Calu3 (cell line): ENCODE results near the gene TMEM132D. TPM values are rescaled to one million over a fixed set of nuclear protein-coding genes. Genes with fewer than 3 reads are reported as not detected.

ENCODE experiments used
- BruUV-seq: library from RNA; stranded (reverse); fragments of 400-500 nt; replicated peaks from 2 replicates; lab custom pipeline; 2021; lab: Mats Ljungman, UMichigan
- CTCF ChIA-PET: fragments of 300-600 bp; sonication (Branson Sonifier 250); formaldehyde crosslinking; loops from one replicate; lab custom pipeline; 2022; ENCODE audit warnings: antibody characterized with exemption; lab: Charles Lee
- DNase-seq: peaks from one replicate; pipeline ENCODE4 v3.0.0; 2022
- H3K27ac Mint-ChIP-seq: one replicate; pipeline ENCODE4 v1.8.0; 2022; ENCODE audit warnings: mixed read lengths; ENCODE audit not compliant: unreplicated experiment
- H3K27me3 Mint-ChIP-seq: one replicate; pipeline ENCODE4 v1.8.0; 2022; ENCODE audit warnings: mixed read lengths; ENCODE audit not compliant: unreplicated experiment
- H3K36me3 Mint-ChIP-seq: one replicate; pipeline ENCODE4 v1.8.0; 2022; ENCODE audit warnings: mild to moderate bottlenecking, moderate library complexity, mixed read lengths; ENCODE audit not compliant: insufficient read depth, unreplicated experiment
- H3K4me1 Mint-ChIP-seq: one replicate; pipeline ENCODE4 v1.8.0; 2022; ENCODE audit warnings: mild to moderate bottlenecking, low read depth, mixed read lengths; ENCODE audit not compliant: unreplicated experiment
- H3K4me3 Mint-ChIP-seq: one replicate; pipeline ENCODE4 v1.8.0; 2022; ENCODE audit warnings: mild to moderate bottlenecking, low read depth, moderate library complexity, mixed read lengths; ENCODE audit not compliant: unreplicated experiment
- H3K9me3 Mint-ChIP-seq: one replicate; pipeline ENCODE4 v1.8.0; 2022; ENCODE audit warnings: low read depth, mixed read lengths; ENCODE audit not compliant: unreplicated experiment
- CTCF ChIP-seq: fragments of 200-600 bp; IDR thresholded peaks from one replicate; pipeline ENCODE4 v1.8.0; 2022; ENCODE audit warnings: antibody characterized with exemption; ENCODE audit not compliant: unreplicated experiment
- intact Hi-C: fragments of 100-400 bp; cut with micrococcal nuclease; formaldehyde crosslinking; loops from one replicate; pipeline ENCODE4 v1.10.0; 2022; ENCODE audit not compliant: unreplicated experiment
- total RNA-seq: library from RNA; stranded (reverse); gene quantifications from 2 replicates; pipeline ENCODE4 v1.2.3, GENCODE V29; 2022

The TMEM132D gene
- total RNA-seq, 1 experiment from 2014 or later = not detected

DNA sequence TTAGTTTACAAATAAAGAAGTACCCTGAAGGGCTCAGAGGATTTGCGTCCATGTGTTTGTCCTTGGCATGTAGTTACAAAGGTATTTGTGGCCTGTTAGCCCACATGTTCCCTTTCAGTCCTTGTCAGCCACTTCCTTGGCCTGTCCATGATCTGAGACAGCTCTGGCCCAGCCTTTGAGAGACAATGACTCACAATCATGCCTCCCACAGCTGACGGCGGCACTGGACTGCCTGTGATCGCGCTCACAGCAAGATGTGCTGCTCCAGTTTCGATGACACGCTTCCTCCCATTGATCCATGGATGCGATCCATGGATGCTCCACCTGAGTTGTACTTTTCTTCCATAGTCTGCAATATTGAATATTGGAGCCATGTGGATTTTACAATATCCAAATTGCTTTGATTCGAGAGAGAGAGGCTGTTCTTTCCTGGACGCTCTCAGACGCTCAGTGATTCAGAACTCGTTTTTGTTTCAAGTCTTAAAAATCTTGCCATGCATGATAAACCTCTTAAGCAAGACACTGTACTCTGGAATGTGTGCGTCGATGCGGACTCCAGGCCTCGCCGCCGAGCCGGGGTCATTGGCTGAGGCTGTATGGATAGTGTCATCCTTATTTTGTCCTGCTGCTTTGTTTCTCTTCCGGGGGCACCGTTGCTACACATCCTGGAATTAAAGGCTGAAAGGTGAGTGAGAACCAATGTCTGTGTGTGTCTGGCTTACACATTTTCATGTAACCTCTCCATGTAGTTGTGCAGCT is 830.5 kb downstream of the TMEM132D start:
- Mint-ChIP-seq H3K9me3 (peaks cover 22% of the 10 kb centered on the region), H3K27ac (no peak overlapping the region), H3K4me3 (no peak overlapping the region), H3K4me1 (no peaks in the 10 kb centered on the region), H3K36me3 (no peaks in the 10 kb centered on the region), H3K27me3 (no peaks in the 10 kb centered on the region)
- no TSS peak for BruUV-seq
- no peak for DNase-seq
- intact Hi-C loops = no loop called here
- CTCF ChIA-PET = no interaction called here
- TF ChIP-seq CTCF = no peak

DNA sequence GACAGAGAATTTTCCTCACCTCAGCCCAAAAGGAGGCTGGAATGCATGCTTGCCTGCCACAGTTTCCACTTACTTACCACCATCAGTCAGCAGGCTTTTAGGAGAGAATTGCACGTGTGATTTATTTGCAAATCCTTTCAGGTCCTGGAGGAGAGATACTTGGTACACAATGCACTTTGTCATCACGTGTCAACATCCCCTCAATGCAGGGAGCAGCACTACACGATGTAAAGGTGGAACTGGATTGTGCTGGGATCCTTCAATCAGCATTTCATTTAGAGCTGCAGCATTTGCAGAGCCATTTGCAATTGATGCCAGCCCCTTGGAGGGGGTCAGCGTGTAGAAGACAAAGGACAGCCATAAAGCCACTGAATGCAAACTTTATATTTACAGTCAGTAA is 832.5 kb downstream of the TMEM132D start:
- TF ChIP-seq CTCF = no peak
- Mint-ChIP-seq H3K27me3 (no peaks in the 10 kb centered on the region), H3K4me3 (no peak overlapping the region), H3K27ac (no peak overlapping the region), H3K36me3 (no peaks in the 10 kb centered on the region), H3K4me1 (no peaks in the 10 kb centered on the region), H3K9me3 (peaks cover 16% of the 10 kb centered on the region)
- BruUV-seq = no TSS peak
- CTCF ChIA-PET = no interaction called here
- intact Hi-C loops = no loop called here
- no peak for DNase-seq

GRCh38 chr12:129069886-129070285 is 833.9 kb downstream of the TMEM132D start:
- intact Hi-C loops = no loop called here
- no peak overlapping the region for H3K4me3 Mint-ChIP-seq
- H3K36me3 Mint-ChIP-seq = no peaks in the 10 kb centered on the region
- no peaks in the 10 kb centered on the region for H3K4me1 Mint-ChIP-seq
- peaks cover 19% of the 10 kb centered on the region for H3K9me3 Mint-ChIP-seq
- BruUV-seq = no TSS peak
- H3K27ac Mint-ChIP-seq = no peak overlapping the region
- CTCF ChIA-PET = no interaction called here
- DNase-seq = no peak
- no peaks in the 10 kb centered on the region for H3K27me3 Mint-ChIP-seq
- TF ChIP-seq CTCF = no peak

DNA sequence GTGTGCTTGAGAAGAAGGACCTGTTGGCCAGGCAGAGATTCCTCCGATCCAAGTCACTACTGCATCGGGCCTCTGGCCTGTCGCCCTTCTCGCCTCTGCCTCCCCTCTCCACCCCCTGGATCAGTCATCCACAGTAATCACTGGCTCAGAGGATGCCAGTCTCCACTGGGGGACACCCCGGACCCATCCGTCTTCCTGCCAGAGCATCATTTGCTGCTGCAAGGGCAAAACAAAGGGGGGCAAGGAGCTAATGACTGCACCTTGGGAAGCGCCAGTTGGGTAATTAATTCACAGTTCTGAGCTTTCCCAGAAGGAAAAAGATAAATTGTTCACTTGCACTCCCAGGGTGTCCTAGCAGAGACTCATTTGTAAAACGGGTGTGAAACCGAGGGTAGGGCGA is 835.1 kb downstream of the TMEM132D start:
- Mint-ChIP-seq H3K9me3 (peaks cover 15% of the 10 kb centered on the region), H3K27ac (no peak overlapping the region), H3K4me3 (no peak overlapping the region), H3K27me3 (no peaks in the 10 kb centered on the region), H3K36me3 (no peaks in the 10 kb centered on the region), H3K4me1 (no peaks in the 10 kb centered on the region)
- BruUV-seq = no TSS peak
- no peak for DNase-seq
- intact Hi-C loops = no loop called here
- no peak for TF ChIP-seq CTCF
- CTCF ChIA-PET = no interaction called here
